K562 (cell line): ENCODE data around the gene ZFP3. TPM values are rescaled to one million over a fixed set of nuclear protein-coding genes. Genes with fewer than 3 reads are reported as not detected.
"Not testable (repeated sequence)": the region's sequence is repeated elsewhere in the genome, so short reads cannot be mapped to it uniquely, and the experiment has no call there.

Experiments used
- ATAC-seq: fragments of 200-7000 bp; cut with Tn5 transposase; 3 replicates; pipeline ENCODE4 v1.9.1; 2020; ENCODE audit warnings: moderate library complexity
- BruUV-seq: library from RNA; stranded (reverse); fragments of 400-500 nt; replicated peaks from 2 replicates; lab custom pipeline; 2021; lab: Mats Ljungman, UMichigan
- CTCF ChIA-PET: fragments of 300-600 bp; formaldehyde crosslinking; extraction: SDS; loops from one replicate; lab custom pipeline; 2021; ENCODE audit warnings: low intra/inter-chr PET ratio; lab: Yijun Ruan, JAX
- POLR2A ChIA-PET: fragments of 300-600, 350-650 bp; sonication (Branson Sonifier 250); formaldehyde crosslinking; extraction: SDS; loops from one replicate; lab custom pipeline; 2021; ENCODE audit warnings: antibody characterized with exemption, inconsistent platforms; lab: Yijun Ruan, JAX
- DNase-seq, 4 experiments: peaks; one replicate each; pipeline versions ENCODE4 v3.0.0 to v3.0.0-alpha.2; 2011 to 2018; ENCODE audit warnings: low spot score in 3 of 4, mixed read lengths in 3 of 4; ENCODE audit errors: extremely low read depth in 1 of 4
- FAIRE-seq: peaks from 2 replicates; lab custom pipeline; 2011; peaks lifted over from hg19 to GRCh38; lab: Jason Lieb, UNC
- H2AFZ ChIP-seq: 2 replicates; pipeline ENCODE4 v1.6.0; 2011; ENCODE audit warnings: low read depth, low read length, control low read depth, inconsistent platforms
- H3K27ac ChIP-seq: fragments of 200-600 bp; 3 replicates; pipeline ENCODE4 v1.8.0; 2011; ENCODE audit warnings: low read depth, mild to moderate bottlenecking, control low read depth, inconsistent platforms, low read length, moderate library complexity, mixed read lengths; ENCODE audit errors: extremely low read depth
- H3K27me3 ChIP-seq, 2 experiments: fragments of 300-600 bp in 1 of 2; 2 replicates in 1 of 2; 3 replicates in 1 of 2; pipeline versions ENCODE4 v1.6.0 to v1.8.0; 2011; ENCODE audit warnings: inconsistent platforms in 2 of 2, low read length in 2 of 2, mild to moderate bottlenecking in 1 of 2, mixed read lengths in 1 of 2, moderate library complexity in 1 of 2; ENCODE audit not compliant: control insufficient read depth in 2 of 2, insufficient read depth in 2 of 2
- H3K36me3 ChIP-seq: fragments of 300-600 bp; 3 replicates; pipeline ENCODE4 v1.8.0; 2011; ENCODE audit warnings: mild to moderate bottlenecking, low read length, inconsistent platforms; ENCODE audit not compliant: control insufficient read depth, insufficient read depth
- H3K4me1 ChIP-seq, 2 experiments: fragments of 200-600 bp in 1 of 2; replicated peaks in 1 of 2; 2 replicates in 1 of 2; 3 replicates in 1 of 2; pipeline versions ENCODE4 v1.5.1 to v1.8.0; 2011; ENCODE audit warnings: inconsistent platforms in 2 of 2, low read length in 2 of 2, mild to moderate bottlenecking in 1 of 2, mixed read lengths in 1 of 2, moderate library complexity in 1 of 2; ENCODE audit not compliant: control insufficient read depth in 2 of 2, insufficient read depth in 2 of 2
- H3K4me2 ChIP-seq: 2 replicates; pipeline ENCODE4 v1.6.1; 2011; ENCODE audit warnings: low read length, control low read depth, inconsistent platforms, mixed read lengths; ENCODE audit not compliant: insufficient read depth
- H3K4me3 ChIP-seq: fragments of 200-600 bp; sonication (generic), shearing (Covaris generic); 2 replicates; pipeline ENCODE4 v1.5.1; 2016; ENCODE audit warnings: control low read depth, inconsistent platforms
- H3K79me2 ChIP-seq: fragments of 200-600 bp; 3 replicates; pipeline ENCODE4 v1.8.0; 2011; ENCODE audit warnings: low read length, inconsistent platforms; ENCODE audit not compliant: control insufficient read depth, insufficient read depth
- H3K9ac ChIP-seq, 2 experiments: 2 replicates each; pipeline versions ENCODE4 v1.6.0 to v1.6.1; 2011; ENCODE audit warnings: low read depth in 2 of 2, low read length in 2 of 2, control low read depth in 1 of 2, inconsistent platforms in 1 of 2, mild to moderate bottlenecking in 1 of 2, mixed read lengths in 1 of 2; ENCODE audit not compliant: insufficient read depth in 1 of 2
- H3K9me1 ChIP-seq: one replicate; pipeline ENCODE4 v1.6.0; 2011; ENCODE audit warnings: inconsistent platforms, mild to moderate bottlenecking, low read length, moderate library complexity; ENCODE audit not compliant: control insufficient read depth, insufficient read depth
- H3K9me3 ChIP-seq: replicated peaks from 2 replicates; pipeline ENCODE4 v1.5.1; 2011; ENCODE audit warnings: low read depth, low read length, inconsistent platforms; ENCODE audit not compliant: control insufficient read depth, insufficient read depth
- H4K20me1 ChIP-seq: replicated peaks from 2 replicates; pipeline ENCODE4 v1.6.1; 2011; ENCODE audit warnings: low read length, inconsistent platforms, mixed read lengths; ENCODE audit not compliant: control insufficient read depth, insufficient read depth
- NRF1 ChIP-seq, 2 experiments: fragments of 450-650 bp; IDR thresholded peaks in 1 of 2; conservative IDR thresholded peaks in 1 of 2; 2 replicates each; pipeline ENCODE4 v1.6.1; 2014; ENCODE audit warnings: mild to moderate bottlenecking in 2 of 2
- ZNF263 ChIP-seq: sonication (generic); formaldehyde crosslinking; IDR thresholded peaks from 2 replicates; pipeline ENCODE4 v1.8.0; 2022; ENCODE audit warnings: mild to moderate bottlenecking, missing genetic modification reagents, borderline replicate concordance
- WGBS: fragments of 100-300 bp; shearing (Covaris generic); methylation state at CpG from one replicate; pipeline ENCODE4 v1.1.6; 2016; ENCODE audit warnings: low coverage, mixed read lengths; ENCODE audit not compliant: insufficient coverage; ENCODE audit errors: missing lambda C conversion rate; 5-methylcytosine and 5-hydroxymethylcytosine counted together
- in situ Hi-C: fragments of 300-500 bp; cut with MboI; formaldehyde crosslinking; loops from 4 replicates; pipeline ENCODE4 v1.15.0; 2018; ENCODE audit warnings: inconsistent platforms, mixed read lengths
- intact Hi-C: fragments of 100-400 bp; cut with micrococcal nuclease; formaldehyde crosslinking; loops from 2 replicates; pipeline ENCODE4 v1.14.2; 2022
- polyA plus RNA-seq, 8 experiments: library from polyadenylated mRNA; depleted of rRNA in 4 of 8; stranded (reverse) in 5 of 8; unstranded in 3 of 8; fragments of >200 nt; fragmentation: Nextera tagmentation in 2 of 8; fragmentation: Illumina TruSeq in 1 of 8; extraction: Ambion mirVana in 2 of 8; extraction: Trizol in 1 of 8; gene quantifications; 2 replicates each; pipeline versions ENCODE4 v1.2.1 to v1.2.3, GENCODE V29; 2011 to 2014; ENCODE audit warnings: inconsistent platforms in 1 of 8, missing spikeins in 1 of 8
- total RNA-seq, 7 experiments: library from RNA; depleted of rRNA in 6 of 7; stranded (reverse); fragments of >200 nt in 6 of 7; fragmentation: Illumina TruSeq in 2 of 7; extraction: Trizol in 2 of 7; gene quantifications; 2 replicates each; pipeline versions ENCODE4 v1.2.1 to v1.2.3, GENCODE V29; 2011 to 2021; ENCODE audit warnings: low replicate concordance in 1 of 7
- TF ChIP-seq, protein P1 (sequence below): sonication (generic); formaldehyde crosslinking; IDR thresholded peaks from 2 replicates; pipeline ENCODE4 v1.8.0; 2022; ENCODE audit warnings: missing genetic modification reagents, mild to moderate bottlenecking, moderate library complexity, borderline replicate concordance
- TF ChIP-seq, protein P2 (sequence below): fragments of 450-650 bp; conservative IDR thresholded peaks from 2 replicates; pipeline ENCODE4 v1.6.1; 2016; ENCODE audit warnings: missing genetic modification characterization, low read depth, mild to moderate bottlenecking, missing compliant biosample characterization, moderate library complexity

Gene ZFP3
- total and polyA plus RNA-seq, 9 of the 15 experiments (the other 6 are each of a cell fraction or from before 2014, with no cell fraction given), result 0.04 TPM; not detected in 8

DNA sequence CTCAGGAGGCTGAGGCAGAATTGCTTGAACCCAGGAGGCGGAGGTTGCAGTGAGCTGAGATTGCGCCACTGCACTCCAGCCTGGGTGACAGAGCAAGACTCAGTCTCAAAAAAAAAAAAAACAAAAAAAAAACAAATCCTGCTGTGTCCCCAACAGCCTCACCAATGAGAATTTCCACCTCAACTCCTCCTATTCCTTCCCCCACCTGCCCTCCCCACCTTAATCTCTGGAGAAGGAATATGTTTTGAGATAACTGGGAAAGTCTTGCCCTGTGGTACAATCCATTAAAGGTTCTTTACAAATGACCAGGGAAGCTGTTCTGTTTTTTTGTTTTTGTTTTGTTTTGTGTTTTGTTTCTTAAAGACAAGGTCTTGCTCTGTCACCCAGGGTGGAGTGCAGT lies 48.1 kb upstream of the ZFP3 start:
- H3K27me3 ChIP-seq, H3K9ac ChIP-seq, H3K36me3 ChIP-seq, H3K4me2 ChIP-seq, H3K9me1 ChIP-seq, H4K20me1 ChIP-seq, BruUV-seq, ATAC-seq, H3K4me1 ChIP-seq, H3K27ac ChIP-seq, POLR2A ChIA-PET, in situ Hi-C loops, H3K79me2 ChIP-seq, H2AFZ ChIP-seq, DNase-seq, FAIRE-seq, H3K4me3 ChIP-seq, intact Hi-C loops, H3K9me3 ChIP-seq: not testable (repeated sequence)
- CTCF ChIA-PET, result interaction anchor here (0.6 kb wide), 1 partner anchor 1388 kb away, joined by 5 read pairs; no protein-coding TSS in a partner anchor
- WGBS, result 100% methylated on average over 1 of the region's 2 CpGs

DNA sequence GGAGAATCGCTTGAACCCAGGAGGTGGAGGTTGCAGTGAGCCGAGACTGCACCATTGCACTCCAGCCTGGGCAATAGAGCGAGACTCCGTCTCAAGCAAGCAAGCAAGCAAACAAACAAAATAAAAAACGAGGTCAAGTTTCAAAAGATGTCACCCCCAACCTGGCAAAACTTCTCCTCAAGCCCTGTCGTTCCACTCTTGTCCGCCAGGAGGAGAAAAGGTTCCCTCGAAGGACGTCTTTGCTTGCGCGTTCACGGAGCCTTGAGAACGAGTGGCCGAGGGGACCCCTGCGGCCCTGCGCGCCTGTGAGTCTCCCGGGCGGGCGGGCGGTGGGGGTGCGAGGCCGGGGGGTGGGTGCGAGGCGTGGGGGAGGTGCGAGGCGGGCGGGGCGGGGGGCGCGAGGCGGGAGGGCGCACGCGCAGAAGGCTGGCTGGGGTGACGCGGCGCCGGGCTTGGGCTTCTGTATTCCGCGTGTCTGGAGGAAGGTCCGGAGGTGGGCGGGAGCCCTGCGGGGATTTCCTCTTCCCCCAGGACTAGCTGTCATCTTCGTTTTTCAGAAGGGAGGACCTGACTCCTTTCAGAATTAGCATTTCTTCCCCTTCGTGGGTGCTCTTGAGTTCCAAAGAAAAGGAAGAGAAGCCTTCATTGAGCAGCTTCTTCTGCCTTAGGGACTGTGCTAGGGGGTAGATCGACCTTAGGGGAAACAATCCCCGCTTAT lies 46.7 kb upstream of the ZFP3 start:
- FAIRE-seq (peak; percentile 96), ATAC-seq (peak; percentile 90), DNase-seq (peak; percentile 79 to 87 (median 85))
- Histone ChIP-seq H3K4me3 (peak overlapping the region; percentile 23; the same call in 1 of the 2 replicates), H3K27ac (peak overlapping the region; percentile 45; the same call in 1 of the 3 replicates), H4K20me1 (no peaks in the 10 kb centered on the region), H3K36me3 (no peaks in the 10 kb centered on the region), H3K9me1 (no peaks in the 10 kb centered on the region), H2AFZ (peak overlapping the region; percentile 97), H3K9ac (peak overlapping the region in 1 of 2 experiments; percentile 46; a peak in 3 of 4 replicates), H3K4me1 (peaks cover 0 to 6% of the 10 kb centered on the region in 2 experiments; a peak in 3 of 5 replicates), H3K27me3 (no peaks in the 10 kb centered on the region; a peak in 1 of 5 replicates), H3K4me2 (peak overlapping the region; percentile 69), H3K79me2 (no peaks in the 10 kb centered on the region), H3K9me3 (no peaks in the 10 kb centered on the region)
- WGBS, result 4% methylated on average over 10 of the region's 48 CpGs
- CTCF ChIA-PET, result interaction anchor here (0.9 kb wide), 1 partner anchor 31 kb away, joined by 5 read pairs; no protein-coding TSS in a partner anchor
- no TSS peak for BruUV-seq
- intact Hi-C loops (no loop called here), in situ Hi-C loops (no loop called here)
- POLR2A ChIA-PET, result interaction anchor here (0.6 to 0.7 kb wide), 4 partner anchors 12 to 269 kb away, joined by 3 read pairs; partner anchors contain the start of genes RNF167 and SLC25A11
- TF ChIP-seq, protein P1, sequence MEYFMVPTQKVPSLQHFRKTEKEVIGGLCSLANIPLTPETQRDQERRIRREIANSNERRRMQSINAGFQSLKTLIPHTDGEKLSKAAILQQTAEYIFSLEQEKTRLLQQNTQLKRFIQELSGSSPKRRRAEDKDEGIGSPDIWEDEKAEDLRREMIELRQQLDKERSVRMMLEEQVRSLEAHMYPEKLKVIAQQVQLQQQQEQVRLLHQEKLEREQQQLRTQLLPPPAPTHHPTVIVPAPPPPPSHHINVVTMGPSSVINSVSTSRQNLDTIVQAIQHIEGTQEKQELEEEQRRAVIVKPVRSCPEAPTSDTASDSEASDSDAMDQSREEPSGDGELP (CRISPR knock-in tag), result peak; percentile 38; the same call in 1 of the 2 replicates
- TF ChIP-seq NRF1 (conservative IDR thresholded peaks at IDR 0.05 in 1 of 2, IDR thresholded peaks at IDR 0.05 in 1 of 2) (0 out of 4 replicates have a peak, but pooled peaks have one; percentile 18 to 24), ZNF263 (CRISPR knock-in tag) (no peak)
- TF ChIP-seq, protein P2, sequence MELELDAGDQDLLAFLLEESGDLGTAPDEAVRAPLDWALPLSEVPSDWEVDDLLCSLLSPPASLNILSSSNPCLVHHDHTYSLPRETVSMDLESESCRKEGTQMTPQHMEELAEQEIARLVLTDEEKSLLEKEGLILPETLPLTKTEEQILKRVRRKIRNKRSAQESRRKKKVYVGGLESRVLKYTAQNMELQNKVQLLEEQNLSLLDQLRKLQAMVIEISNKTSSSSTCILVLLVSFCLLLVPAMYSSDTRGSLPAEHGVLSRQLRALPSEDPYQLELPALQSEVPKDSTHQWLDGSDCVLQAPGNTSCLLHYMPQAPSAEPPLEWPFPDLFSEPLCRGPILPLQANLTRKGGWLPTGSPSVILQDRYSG (tag), result no peak
